Calu3 (cell line): ENCODE results near the gene FNBP1. TPM values are rescaled to one million over a fixed set of nuclear protein-coding genes. Genes with fewer than 3 reads are reported as not detected.

Experiments used
- BruUV-seq: library from RNA; stranded (reverse); fragments of 400-500 nt; replicated peaks from 2 replicates; lab custom pipeline; 2021; lab: Mats Ljungman, UMichigan
- CTCF ChIA-PET: fragments of 300-600 bp; sonication (Branson Sonifier 250); formaldehyde crosslinking; loops from one replicate; lab custom pipeline; 2022; ENCODE audit warnings: antibody characterized with exemption; lab: Charles Lee
- DNase-seq: peaks from one replicate; pipeline ENCODE4 v3.0.0; 2022
- H3K27ac Mint-ChIP-seq: one replicate; pipeline ENCODE4 v1.8.0; 2022; ENCODE audit warnings: mixed read lengths; ENCODE audit not compliant: unreplicated experiment
- H3K27me3 Mint-ChIP-seq: one replicate; pipeline ENCODE4 v1.8.0; 2022; ENCODE audit warnings: mixed read lengths; ENCODE audit not compliant: unreplicated experiment
- H3K36me3 Mint-ChIP-seq: one replicate; pipeline ENCODE4 v1.8.0; 2022; ENCODE audit warnings: mild to moderate bottlenecking, moderate library complexity, mixed read lengths; ENCODE audit not compliant: insufficient read depth, unreplicated experiment
- H3K4me1 Mint-ChIP-seq: one replicate; pipeline ENCODE4 v1.8.0; 2022; ENCODE audit warnings: mild to moderate bottlenecking, low read depth, mixed read lengths; ENCODE audit not compliant: unreplicated experiment
- H3K4me3 Mint-ChIP-seq: one replicate; pipeline ENCODE4 v1.8.0; 2022; ENCODE audit warnings: mild to moderate bottlenecking, low read depth, moderate library complexity, mixed read lengths; ENCODE audit not compliant: unreplicated experiment
- H3K9me3 Mint-ChIP-seq: one replicate; pipeline ENCODE4 v1.8.0; 2022; ENCODE audit warnings: low read depth, mixed read lengths; ENCODE audit not compliant: unreplicated experiment
- CTCF ChIP-seq: fragments of 200-600 bp; IDR thresholded peaks from one replicate; pipeline ENCODE4 v1.8.0; 2022; ENCODE audit warnings: antibody characterized with exemption; ENCODE audit not compliant: unreplicated experiment
- intact Hi-C: fragments of 100-400 bp; cut with micrococcal nuclease; formaldehyde crosslinking; loops from one replicate; pipeline ENCODE4 v1.10.0; 2022; ENCODE audit not compliant: unreplicated experiment
- total RNA-seq: library from RNA; stranded (reverse); gene quantifications from 2 replicates; pipeline ENCODE4 v1.2.3, GENCODE V29; 2022

FNBP1 gene
- total RNA-seq, 1 experiment from 2014 or later: 9.9 TPM

GRCh38 chr9:130028493-130029222, 14.3 kb downstream of the FNBP1 start:
- Mint-ChIP-seq H3K4me1 (no peaks in the 10 kb centered on the region), H3K4me3 (no peak overlapping the region), H3K27ac (no peak overlapping the region), H3K9me3 (no peaks in the 10 kb centered on the region), H3K36me3 (no peaks in the 10 kb centered on the region), H3K27me3 (no peaks in the 10 kb centered on the region)
- intact Hi-C loops: no loop called here
- BruUV-seq: no TSS peak
- TF ChIP-seq CTCF: no peak
- DNase-seq: no peak
- CTCF ChIA-PET: interaction anchor here (0.5 kb wide), 1 partner anchor 265 kb away, joined by 3 read pairs; no protein-coding TSS in a partner anchor

- Mint-ChIP-seq H3K9me3 (no peaks in the 10 kb centered on the region), H3K36me3 (no peaks in the 10 kb centered on the region), H3K4me1 (no peaks in the 10 kb centered on the region), H3K27me3 (no peaks in the 10 kb centered on the region), H3K4me3 (no peak overlapping the region), H3K27ac (no peak overlapping the region)
- TF ChIP-seq CTCF: no peak
- BruUV-seq: no TSS peak
- CTCF ChIA-PET: no interaction called here
- DNase-seq: no peak
- intact Hi-C loops: no loop called here
Observed at GRCh38 chr9:130027533-130028365, 15.2 kb downstream of the FNBP1 start.

GRCh38 chr9:130026583-130027340, 16.2 kb downstream of the FNBP1 start:
- no TSS peak for BruUV-seq
- H3K36me3 Mint-ChIP-seq: no peaks in the 10 kb centered on the region
- TF ChIP-seq CTCF: no peak
- no peak overlapping the region for H3K27ac Mint-ChIP-seq
- CTCF ChIA-PET: no interaction called here
- no peak overlapping the region for H3K4me3 Mint-ChIP-seq
- H3K27me3 Mint-ChIP-seq: no peaks in the 10 kb centered on the region
- intact Hi-C loops: no loop called here
- H3K4me1 Mint-ChIP-seq: no peaks in the 10 kb centered on the region
- no peak for DNase-seq
- H3K9me3 Mint-ChIP-seq: no peaks in the 10 kb centered on the region

GRCh38 chr9:130024597-130024994, 18.4 kb downstream of the FNBP1 start:
- Mint-ChIP-seq H3K4me3 (no peak overlapping the region), H3K9me3 (no peaks in the 10 kb centered on the region), H3K27me3 (no peaks in the 10 kb centered on the region), H3K27ac (no peak overlapping the region), H3K4me1 (no peaks in the 10 kb centered on the region), H3K36me3 (no peaks in the 10 kb centered on the region)
- CTCF ChIA-PET: no interaction called here
- intact Hi-C loops: no loop called here
- DNase-seq: no peak
- TF ChIP-seq CTCF: no peak
- no TSS peak for BruUV-seq
